IPS-20b (cell line): ENCODE measurements around the gene RNGTT.

ENCODE experiments used
- H3K27ac ChIP-seq: one replicate; pipeline ENCODE4 v1.5.1; 2013; ENCODE audit warnings: low read length
- H3K27me3 ChIP-seq: 2 replicates; pipeline ENCODE4 v1.6.1; 2013; ENCODE audit warnings: mild to moderate bottlenecking, low read length, inconsistent platforms; ENCODE audit not compliant: insufficient read depth
- H3K36me3 ChIP-seq: 2 replicates; pipeline ENCODE4 v1.6.1; 2013; ENCODE audit warnings: low read depth, mild to moderate bottlenecking, inconsistent platforms, low read length, moderate library complexity; ENCODE audit not compliant: insufficient read depth
- H3K4me1 ChIP-seq: 2 replicates; pipeline ENCODE4 v1.6.1; 2013; ENCODE audit warnings: mild to moderate bottlenecking, control low read depth, inconsistent platforms, low read length, moderate library complexity; ENCODE audit not compliant: insufficient read depth
- H3K4me3 ChIP-seq: 2 replicates; pipeline ENCODE4 v1.5.1; 2013; ENCODE audit warnings: mild to moderate bottlenecking, low read length, inconsistent platforms
- H3K9ac ChIP-seq: 2 replicates; pipeline ENCODE4 v1.6.1; 2013; ENCODE audit warnings: low read depth, mild to moderate bottlenecking, inconsistent platforms, low read length, moderate library complexity
- H3K9me3 ChIP-seq: 2 replicates; pipeline ENCODE4 v1.6.1; 2013; ENCODE audit warnings: mild to moderate bottlenecking, low read depth, low read length, inconsistent platforms; ENCODE audit not compliant: insufficient read depth

The RNGTT gene

GRCh38 chr6:88633782-88634181 lies 329.6 kb downstream of the RNGTT start:
- Histone ChIP-seq H3K4me1 (peaks cover 14% of the 10 kb centered on the region; the same call in 1 of the 2 replicates), H3K36me3 (no peaks in the 10 kb centered on the region), H3K9me3 (no peaks in the 10 kb centered on the region), H3K4me3 (no peak overlapping the region), H3K27me3 (no peaks in the 10 kb centered on the region), H3K9ac (no peak overlapping the region), H3K27ac (no peak overlapping the region)

- Histone ChIP-seq H3K9me3 (no peaks in the 10 kb centered on the region), H3K9ac (no peak overlapping the region), H3K27ac (no peak overlapping the region), H3K4me3 (no peak overlapping the region), H3K4me1 (peaks cover 9% of the 10 kb centered on the region; the same call in 1 of the 2 replicates), H3K27me3 (no peaks in the 10 kb centered on the region), H3K36me3 (no peaks in the 10 kb centered on the region)
These were observed 331.6 kb downstream of the RNGTT start for GRCh38 chr6:88631830-88632229.

GRCh38 chr6:88629838-88630494 lies 333.5 kb downstream of the RNGTT start:
- no peaks in the 10 kb centered on the region for H3K9me3 ChIP-seq
- peaks cover 9% of the 10 kb centered on the region; the same call in 1 of the 2 replicates for H3K4me1 ChIP-seq
- H3K27me3 ChIP-seq, result no peaks in the 10 kb centered on the region
- H3K27ac ChIP-seq, result no peak overlapping the region
- H3K4me3 ChIP-seq, result no peak overlapping the region
- H3K9ac ChIP-seq, result no peak overlapping the region
- no peaks in the 10 kb centered on the region for H3K36me3 ChIP-seq

- no peak overlapping the region for H3K4me3 ChIP-seq
These were observed 337.0 kb downstream of the RNGTT start for GRCh38 chr6:88626460-88626859.

GRCh38 chr6:88623531-88623930 lies 339.9 kb downstream of the RNGTT start:
- Histone ChIP-seq H3K4me3 (no peak overlapping the region), H3K27ac (no peak overlapping the region), H3K9ac (no peak overlapping the region), H3K36me3 (no peaks in the 10 kb centered on the region), H3K27me3 (no peaks in the 10 kb centered on the region), H3K4me1 (no peaks in the 10 kb centered on the region; the same call in 1 of the 2 replicates), H3K9me3 (no peaks in the 10 kb centered on the region)

More at GRCh38 chr6:88626460-88626859, 337.0 kb downstream of the RNGTT start:
- Histone ChIP-seq H3K36me3 (no peaks in the 10 kb centered on the region), H3K9ac (no peak overlapping the region), H3K9me3 (no peaks in the 10 kb centered on the region), H3K27ac (no peak overlapping the region), H3K4me1 (peaks cover 9% of the 10 kb centered on the region; the same call in 1 of the 2 replicates), H3K27me3 (no peaks in the 10 kb centered on the region)

- Histone ChIP-seq H3K9me3 (no peaks in the 10 kb centered on the region), H3K27ac (no peak overlapping the region), H3K4me1 (no peaks in the 10 kb centered on the region; the same call in 1 of the 2 replicates), H3K36me3 (no peaks in the 10 kb centered on the region), H3K27me3 (no peaks in the 10 kb centered on the region), H3K9ac (no peak overlapping the region), H3K4me3 (no peak overlapping the region)
These were observed 343.5 kb downstream of the RNGTT start for GRCh38 chr6:88619951-88620350.

- no peaks in the 10 kb centered on the region for H3K27me3 ChIP-seq
- peaks cover 10% of the 10 kb centered on the region for H3K36me3 ChIP-seq
- H3K27ac ChIP-seq, result no peak overlapping the region
- H3K9ac ChIP-seq, result no peak overlapping the region
- H3K4me3 ChIP-seq, result no peak overlapping the region
- no peaks in the 10 kb centered on the region for H3K4me1 ChIP-seq
- no peaks in the 10 kb centered on the region for H3K9me3 ChIP-seq
These were observed 347.0 kb downstream of the RNGTT start for GRCh38 chr6:88616380-88616779.

- H3K4me3 ChIP-seq, result no peak overlapping the region
- peaks cover 10% of the 10 kb centered on the region for H3K36me3 ChIP-seq
- H3K9me3 ChIP-seq, result no peaks in the 10 kb centered on the region
- H3K4me1 ChIP-seq, result no peaks in the 10 kb centered on the region
- H3K9ac ChIP-seq, result no peak overlapping the region
- H3K27ac ChIP-seq, result no peak overlapping the region
- no peaks in the 10 kb centered on the region for H3K27me3 ChIP-seq
These were observed 349.0 kb downstream of the RNGTT start for GRCh38 chr6:88614316-88614877.

- Histone ChIP-seq H3K27me3 (no peaks in the 10 kb centered on the region), H3K36me3 (peaks cover 10% of the 10 kb centered on the region), H3K9me3 (no peaks in the 10 kb centered on the region), H3K27ac (no peak overlapping the region), H3K9ac (no peak overlapping the region), H3K4me1 (no peaks in the 10 kb centered on the region), H3K4me3 (no peak overlapping the region)
These were observed 350.8 kb downstream of the RNGTT start for GRCh38 chr6:88612631-88613030.

- H3K9ac ChIP-seq, result no peak overlapping the region
- H3K9me3 ChIP-seq, result no peaks in the 10 kb centered on the region
- H3K4me3 ChIP-seq, result no peak overlapping the region
- H3K27me3 ChIP-seq, result no peaks in the 10 kb centered on the region
- peaks cover 10% of the 10 kb centered on the region for H3K36me3 ChIP-seq
- H3K27ac ChIP-seq, result no peak overlapping the region
- H3K4me1 ChIP-seq, result no peaks in the 10 kb centered on the region
These were observed 351.7 kb downstream of the RNGTT start for GRCh38 chr6:88611721-88612120.

- Histone ChIP-seq H3K4me1 (no peaks in the 10 kb centered on the region), H3K4me3 (no peak overlapping the region), H3K36me3 (peaks cover 10% of the 10 kb centered on the region), H3K27ac (no peak overlapping the region), H3K27me3 (no peaks in the 10 kb centered on the region), H3K9ac (no peak overlapping the region), H3K9me3 (no peaks in the 10 kb centered on the region)
These were observed 353.4 kb downstream of the RNGTT start for GRCh38 chr6:88609983-88610382.

- no peaks in the 10 kb centered on the region for H3K4me1 ChIP-seq
- no peak overlapping the region for H3K9ac ChIP-seq
- H3K9me3 ChIP-seq, result no peaks in the 10 kb centered on the region
- no peaks in the 10 kb centered on the region for H3K27me3 ChIP-seq
- no peak overlapping the region for H3K4me3 ChIP-seq
- H3K27ac ChIP-seq, result no peak overlapping the region
- no peaks in the 10 kb centered on the region for H3K36me3 ChIP-seq
These were observed 358.1 kb downstream of the RNGTT start for GRCh38 chr6:88605271-88605670.
